Stomach (tissue), 4 donors: ENCODE data around the gene SYT6.

Experiments
- CTCF ChIP-seq, 7 experiments: fragments of 450-650 bp in 4 of 7; fragments of 200-600 bp in 3 of 7; sonication (generic) in 3 of 7; IDR thresholded peaks; one replicate each; pipeline ENCODE4 v1.5.1; 2016 to 2019; ENCODE audit warnings: antibody characterized with exemption in 7 of 7, control low read depth in 2 of 7, mild to moderate bottlenecking in 1 of 7
- POLR2A ChIP-seq, 4 donors: fragments of 450-650 bp; IDR thresholded peaks; one replicate each; pipeline ENCODE4 v1.6.1; 2016; ENCODE audit warnings: antibody characterized with exemption in 4 of 4, control low read depth in 2 of 4, mild to moderate bottlenecking in 1 of 4, moderate library complexity in 1 of 4

- TF ChIP-seq CTCF (IDR thresholded peaks at IDR 0.05), result no peak
- TF ChIP-seq POLR2A (IDR thresholded peaks at IDR 0.05), result no peak
Observed at GRCh38 chr1:114054148-114054547, 99.5 kb downstream of the SYT6 start.
